Activated T-helper 17 cell treated with anti-CD3 and anti-CD28 coated beads, Interleukin-2, amount 50 U/mL, for 72 hours (primary cell): ENCODE data around the gene SEZ6L. TPM values are rescaled to one million over a fixed set of nuclear protein-coding genes. Genes with fewer than 3 reads are reported as not detected.
A peak's percentile ranks its signal among the peaks of the same experiment; 100 is the strongest.

Experiments
- ATAC-seq: fragments of 150-1000 bp; cut with Tn5 transposase; replicated peaks from 2 replicates; pipeline ENCODE4 v1.10.0; 2021; ENCODE audit warnings: mild to moderate bottlenecking, moderate library complexity
- H3K27ac Mint-ChIP-seq: one replicate; pipeline ENCODE4 v1.8.0; 2022; ENCODE audit warnings: mixed read lengths
- H3K27me3 Mint-ChIP-seq: one replicate; pipeline ENCODE4 v1.8.0; 2022; ENCODE audit warnings: mixed read lengths
- H3K36me3 Mint-ChIP-seq: one replicate; pipeline ENCODE4 v1.8.0; 2022; ENCODE audit warnings: low read depth, mild to moderate bottlenecking, mixed read lengths
- H3K4me1 Mint-ChIP-seq: one replicate; pipeline ENCODE4 v1.8.0; 2022; ENCODE audit warnings: mixed read lengths
- H3K4me3 Mint-ChIP-seq: one replicate; pipeline ENCODE4 v1.8.0; 2022; ENCODE audit warnings: mild to moderate bottlenecking, mixed read lengths
- H3K9me3 Mint-ChIP-seq: one replicate; pipeline ENCODE4 v1.8.0; 2022; ENCODE audit warnings: mixed read lengths
- total RNA-seq, 2 donors: library from RNA; stranded (reverse); gene quantifications; one replicate each; pipeline ENCODE4 v1.2.3, GENCODE V29; 2022

SEZ6L gene
- total RNA-seq = under 1 TPM in 1 of 2 donors, not detected in 1; 0.48 TPM

DNA sequence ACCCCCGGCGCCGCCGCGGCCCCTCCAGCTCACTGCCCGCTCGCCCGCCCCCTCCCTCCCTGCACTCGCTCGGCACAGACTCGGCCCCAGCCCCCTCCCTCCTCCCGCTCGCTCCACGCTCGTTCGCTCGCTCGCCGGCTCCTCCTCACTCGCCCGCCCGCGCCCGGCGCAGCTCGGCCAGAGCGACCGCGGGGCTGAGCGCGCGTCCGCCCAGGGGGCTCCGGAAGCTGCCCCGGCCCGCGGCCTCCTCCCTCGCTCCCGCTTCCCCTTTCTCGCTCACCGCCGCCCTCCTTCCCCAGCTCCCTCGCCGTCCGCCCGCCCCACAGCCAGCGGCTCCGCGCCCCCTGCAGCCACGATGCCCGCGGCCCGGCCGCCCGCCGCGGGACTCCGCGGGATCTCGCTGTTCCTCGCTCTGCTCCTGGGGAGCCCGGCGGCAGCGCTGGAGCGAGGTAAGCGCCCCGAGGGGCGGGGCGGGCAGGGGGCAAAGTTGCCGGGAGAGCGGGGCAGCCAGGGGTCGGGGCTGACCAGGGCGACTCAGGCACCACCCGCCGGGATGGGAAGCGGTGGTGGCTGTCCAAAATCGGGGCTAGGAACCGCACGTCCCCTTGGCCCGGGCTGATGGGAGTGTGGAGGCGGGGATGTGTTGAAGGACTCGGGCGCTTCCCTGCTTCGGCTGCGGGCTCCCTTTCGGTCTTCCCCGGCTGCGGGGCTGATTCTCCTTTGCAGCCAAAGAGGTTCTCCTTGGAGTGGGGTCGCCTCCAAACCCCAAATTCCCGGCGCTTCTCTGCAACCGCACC lies at the start of gene SEZ6L:
Gene SEZ6L, plus strand, starts transcription at position 148 of the 797 bp plus-strand sequence. Its CDS starts 208 bp downstream, at position 356.
- Mint-ChIP-seq H3K36me3 (no peaks in the 10 kb centered on the region), H3K4me3 (peak within 1 kb of the TSS; percentile 8), H3K27ac (no peak within 1 kb of the TSS), H3K9me3 (no peaks in the 10 kb centered on the region), H3K27me3 (peaks cover 58% of the 10 kb centered on the region), H3K4me1 (no peaks in the 10 kb centered on the region)
- no peak for ATAC-seq

DNA sequence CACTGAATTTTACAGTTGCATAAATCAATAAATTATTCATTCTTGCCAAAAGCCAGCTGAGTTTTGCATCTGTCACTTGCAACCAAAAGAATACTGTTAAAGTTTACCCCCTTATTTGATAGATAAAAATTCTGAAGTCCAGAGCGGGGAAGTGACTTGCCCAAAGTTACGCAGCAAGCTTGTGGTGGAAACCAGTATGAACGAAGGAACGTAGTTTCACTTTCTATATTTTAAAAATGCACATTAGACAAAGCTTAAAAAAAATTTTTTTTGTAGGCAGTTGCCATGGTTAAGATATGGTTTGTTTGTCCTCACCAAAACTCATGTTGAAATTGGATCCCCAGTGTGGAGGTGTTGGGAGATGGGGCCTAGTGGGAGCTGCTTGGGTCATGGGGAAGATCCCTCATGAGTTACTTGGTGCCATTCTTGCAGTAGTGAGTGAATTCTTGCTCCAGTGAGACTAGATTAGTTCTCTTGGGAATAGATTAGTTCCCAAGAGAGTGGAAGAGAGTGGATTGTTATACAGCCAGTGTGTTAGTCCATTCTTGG lies 46.3 kb upstream of the SEZ6L start:
- Mint-ChIP-seq H3K27ac (no peak overlapping the region), H3K36me3 (no peaks in the 10 kb centered on the region), H3K27me3 (peaks cover 12% of the 10 kb centered on the region), H3K9me3 (no peaks in the 10 kb centered on the region), H3K4me1 (no peaks in the 10 kb centered on the region), H3K4me3 (peak overlapping the region; percentile 7)
- ATAC-seq = no peak

GRCh38 chr22:26124991-26125725 lies 44.1 kb upstream of the SEZ6L start:
- no peaks in the 10 kb centered on the region for H3K9me3 Mint-ChIP-seq
- no peaks in the 10 kb centered on the region for H3K36me3 Mint-ChIP-seq
- no peak for ATAC-seq
- H3K4me1 Mint-ChIP-seq = no peaks in the 10 kb centered on the region
- H3K27ac Mint-ChIP-seq = no peak overlapping the region
- H3K27me3 Mint-ChIP-seq = peaks cover 7% of the 10 kb centered on the region
- no peak overlapping the region for H3K4me3 Mint-ChIP-seq

GRCh38 chr22:26127126-26127525 lies 42.1 kb upstream of the SEZ6L start:
- H3K27me3 Mint-ChIP-seq = no peaks in the 10 kb centered on the region
- no peak overlapping the region for H3K4me3 Mint-ChIP-seq
- no peaks in the 10 kb centered on the region for H3K4me1 Mint-ChIP-seq
- no peak for ATAC-seq
- no peaks in the 10 kb centered on the region for H3K9me3 Mint-ChIP-seq
- H3K36me3 Mint-ChIP-seq = no peaks in the 10 kb centered on the region
- H3K27ac Mint-ChIP-seq = no peak overlapping the region

DNA sequence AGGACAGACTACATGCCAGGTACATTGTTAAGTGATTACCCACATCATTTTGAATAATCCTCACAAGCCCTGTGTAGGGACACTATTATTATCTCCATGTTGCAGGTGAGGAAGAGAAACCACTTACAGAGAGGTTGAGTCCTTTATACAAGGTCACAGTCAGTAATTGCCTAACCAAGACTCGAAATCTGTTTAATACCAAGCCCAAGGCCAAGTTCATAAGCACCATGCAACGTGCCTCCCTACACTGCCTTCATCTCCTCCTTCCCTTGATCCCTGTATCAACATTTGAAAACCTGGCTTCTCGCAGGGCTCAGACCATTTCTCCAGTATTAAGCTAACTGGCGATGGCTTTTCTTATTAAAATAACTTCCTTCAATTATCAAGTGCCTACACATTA lies 41.7 kb upstream of the SEZ6L start:
- Mint-ChIP-seq H3K27ac (no peak overlapping the region), H3K4me1 (no peaks in the 10 kb centered on the region), H3K9me3 (no peaks in the 10 kb centered on the region), H3K27me3 (no peaks in the 10 kb centered on the region), H3K4me3 (no peak overlapping the region), H3K36me3 (no peaks in the 10 kb centered on the region)
- ATAC-seq = no peak

DNA sequence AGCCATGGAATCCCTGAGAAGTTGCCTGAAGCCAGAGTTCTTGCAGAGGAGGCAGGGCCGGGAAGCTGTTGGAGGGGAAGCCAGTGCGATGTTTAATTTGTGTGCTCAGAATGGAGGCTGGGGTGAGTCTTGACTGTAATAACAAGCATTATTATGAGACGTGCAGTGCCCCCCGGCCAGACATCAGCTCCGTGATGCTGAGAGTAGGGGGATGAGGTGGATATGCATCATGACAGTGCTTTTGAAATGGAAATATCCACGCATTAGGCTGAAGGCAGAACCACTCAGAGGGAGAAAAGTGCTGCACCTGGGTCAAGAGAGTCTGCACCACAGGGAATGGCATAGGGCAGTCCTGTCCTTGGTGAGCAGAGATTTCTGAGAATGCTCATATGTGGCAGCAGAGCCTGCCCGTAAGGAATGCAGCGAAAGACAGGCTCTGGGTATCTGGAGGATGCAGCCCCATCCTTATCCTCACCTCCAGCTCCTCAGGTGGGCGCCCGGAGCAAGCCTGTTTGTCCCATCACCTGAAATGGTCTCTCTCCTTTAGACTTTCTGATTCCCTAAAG lies 37.6 kb upstream of the SEZ6L start:
- Mint-ChIP-seq H3K27ac (no peak overlapping the region), H3K27me3 (no peaks in the 10 kb centered on the region), H3K4me3 (no peak overlapping the region), H3K4me1 (no peaks in the 10 kb centered on the region), H3K9me3 (no peaks in the 10 kb centered on the region), H3K36me3 (no peaks in the 10 kb centered on the region)
- no peak for ATAC-seq

- H3K4me3 Mint-ChIP-seq = no peak overlapping the region
- H3K9me3 Mint-ChIP-seq = no peaks in the 10 kb centered on the region
- H3K36me3 Mint-ChIP-seq = no peaks in the 10 kb centered on the region
- no peak overlapping the region for H3K27ac Mint-ChIP-seq
- no peaks in the 10 kb centered on the region for H3K4me1 Mint-ChIP-seq
- H3K27me3 Mint-ChIP-seq = peaks cover 5% of the 10 kb centered on the region
- no peak for ATAC-seq
Measured at GRCh38 chr22:26134654-26135330, 34.5 kb upstream of the SEZ6L start.

- no peaks in the 10 kb centered on the region for H3K9me3 Mint-ChIP-seq
- H3K4me3 Mint-ChIP-seq = no peak overlapping the region
- no peak for ATAC-seq
- H3K4me1 Mint-ChIP-seq = no peaks in the 10 kb centered on the region
- no peaks in the 10 kb centered on the region for H3K36me3 Mint-ChIP-seq
- peaks cover 5% of the 10 kb centered on the region for H3K27me3 Mint-ChIP-seq
- H3K27ac Mint-ChIP-seq = no peak overlapping the region
Measured at GRCh38 chr22:26135806-26136205, 33.5 kb upstream of the SEZ6L start.

DNA sequence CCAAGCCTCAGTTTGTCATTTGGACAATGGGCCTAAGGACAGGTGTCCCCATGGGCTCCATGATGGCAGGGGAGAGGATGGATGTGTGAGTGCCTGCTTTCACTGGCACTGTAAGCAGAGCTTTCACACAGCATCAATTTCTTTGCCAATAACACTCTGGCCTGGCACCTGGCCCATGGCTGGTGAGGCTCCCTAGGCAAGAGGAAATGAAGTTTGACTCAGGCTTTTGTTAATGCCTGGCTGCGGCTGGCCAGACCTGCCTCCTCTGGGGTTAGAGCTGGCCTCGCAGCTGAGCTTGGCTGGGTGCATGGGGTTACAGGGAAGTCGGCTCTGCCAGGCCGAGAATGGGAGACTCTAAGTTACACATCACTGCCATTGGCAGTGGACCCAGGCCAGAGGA lies 30.0 kb upstream of the SEZ6L start:
- Mint-ChIP-seq H3K27ac (no peak overlapping the region), H3K4me1 (no peaks in the 10 kb centered on the region), H3K27me3 (peaks cover 9% of the 10 kb centered on the region), H3K4me3 (no peak overlapping the region), H3K9me3 (peaks cover 4% of the 10 kb centered on the region), H3K36me3 (no peaks in the 10 kb centered on the region)
- ATAC-seq = no peak

GRCh38 chr22:26141831-26142230 lies 27.4 kb upstream of the SEZ6L start:
- peaks cover 11% of the 10 kb centered on the region for H3K27me3 Mint-ChIP-seq
- no peak overlapping the region for H3K4me3 Mint-ChIP-seq
- H3K36me3 Mint-ChIP-seq = no peaks in the 10 kb centered on the region
- no peak for ATAC-seq
- H3K4me1 Mint-ChIP-seq = no peaks in the 10 kb centered on the region
- H3K9me3 Mint-ChIP-seq = peaks cover 4% of the 10 kb centered on the region
- H3K27ac Mint-ChIP-seq = no peak overlapping the region

GRCh38 chr22:26143806-26144325 lies 25.4 kb upstream of the SEZ6L start:
- no peak overlapping the region for H3K27ac Mint-ChIP-seq
- no peak for ATAC-seq
- no peaks in the 10 kb centered on the region for H3K36me3 Mint-ChIP-seq
- H3K9me3 Mint-ChIP-seq = peaks cover 4% of the 10 kb centered on the region
- peaks cover 15% of the 10 kb centered on the region for H3K27me3 Mint-ChIP-seq
- H3K4me3 Mint-ChIP-seq = no peak overlapping the region
- no peaks in the 10 kb centered on the region for H3K4me1 Mint-ChIP-seq

DNA sequence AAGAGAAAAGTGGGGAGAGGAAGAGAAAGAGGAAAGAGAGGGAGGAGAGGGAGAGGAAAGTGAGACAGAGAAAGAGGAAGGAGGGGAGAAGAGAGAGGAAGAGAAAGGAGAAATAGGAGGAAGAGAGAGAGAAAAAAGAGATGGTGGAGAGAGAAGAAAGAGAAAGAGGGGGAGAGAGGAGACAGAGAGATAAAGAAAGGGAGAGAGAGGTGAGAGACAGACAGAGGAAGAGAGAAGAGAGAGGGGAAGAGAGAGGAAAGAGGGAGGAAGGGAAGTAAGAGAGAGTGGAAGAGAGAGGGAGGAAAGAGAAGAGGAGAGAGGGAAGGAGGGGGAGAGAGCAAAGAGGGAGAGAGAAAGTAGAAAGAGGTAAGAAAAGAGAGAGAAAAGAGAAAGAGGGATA lies 9.4 kb upstream of the SEZ6L start:
- no peak for ATAC-seq
- H3K27ac Mint-ChIP-seq = no peak overlapping the region
- no peak overlapping the region for H3K4me3 Mint-ChIP-seq
- no peaks in the 10 kb centered on the region for H3K9me3 Mint-ChIP-seq
- no peaks in the 10 kb centered on the region for H3K36me3 Mint-ChIP-seq
- H3K4me1 Mint-ChIP-seq = no peaks in the 10 kb centered on the region
- peaks cover 23% of the 10 kb centered on the region for H3K27me3 Mint-ChIP-seq

GRCh38 chr22:26161746-26162145 lies 7.5 kb upstream of the SEZ6L start:
- ATAC-seq = no peak
- no peaks in the 10 kb centered on the region for H3K9me3 Mint-ChIP-seq
- H3K36me3 Mint-ChIP-seq = no peaks in the 10 kb centered on the region
- H3K27ac Mint-ChIP-seq = no peak overlapping the region
- H3K27me3 Mint-ChIP-seq = peaks cover 23% of the 10 kb centered on the region
- H3K4me1 Mint-ChIP-seq = no peaks in the 10 kb centered on the region
- no peak overlapping the region for H3K4me3 Mint-ChIP-seq

- Mint-ChIP-seq H3K27me3 (peaks cover 33% of the 10 kb centered on the region), H3K4me3 (no peak overlapping the region), H3K4me1 (no peaks in the 10 kb centered on the region), H3K27ac (no peak overlapping the region), H3K9me3 (no peaks in the 10 kb centered on the region), H3K36me3 (no peaks in the 10 kb centered on the region)
- no peak for ATAC-seq
Measured at GRCh38 chr22:26162926-26163325, 6.3 kb upstream of the SEZ6L start.
